ENCODE results near the gene SNX11.

Gene SNX11

GRCh38 chr17:48152289-48152688 is 44.7 kb downstream of the SNX11 start:
- ChIA-PET CTCF (no interaction called here), POLR2A (no interaction called here)
- DNase-seq (ENCODE audit: extremely low spot score): no peak
- TF ChIP-seq LEF1 (IDR thresholded peaks at IDR 0.05; ENCODE audit: borderline replicate concordance) (no peak), CTBP1 (IDR thresholded peaks at IDR 0.05; ENCODE audit: borderline replicate concordance) (no peak), FOXA1 (IDR thresholded peaks at IDR 0.05) (no peak), BHLHE40 (IDR thresholded peaks at IDR 0.05; ENCODE audit: borderline replicate concordance) (no peak), HDGF (IDR thresholded peaks at IDR 0.05; ENCODE audit: borderline replicate concordance) (no peak), ARNT (IDR thresholded peaks at IDR 0.05) (no peak), FOXK2 (IDR thresholded peaks at IDR 0.05) (no peak), ZNF384 (IDR thresholded peaks at IDR 0.05) (no peak), ELF4 (IDR thresholded peaks at IDR 0.05) (no peak), SP1 (IDR thresholded peaks at IDR 0.05) (no peak), PKNOX1 (IDR thresholded peaks at IDR 0.05) (no peak), L3MBTL2 (conservative IDR thresholded peaks at IDR 0.05) (no peak), TARDBP (IDR thresholded peaks at IDR 0.05) (no peak)

GRCh38 chr17:48153691-48154358 is 46.3 kb downstream of the SNX11 start:
- ChIA-PET CTCF (interaction anchor here (0.8 to 1.2 kb wide), 7 partner anchors 21 to 177 kb away, joined by 3 to 5 read pairs (median 3); no protein-coding TSS in a partner anchor), POLR2A (no interaction called here)
- DNase-seq (ENCODE audit: extremely low spot score): peak; percentile 63
- no peak for TF ChIP-seq SUZ12 (IDR thresholded peaks at IDR 0.05)
- peak; percentile 100 for TF ChIP-seq ZNF384 (IDR thresholded peaks at IDR 0.05)

- TF ChIP-seq ZNF384 (IDR thresholded peaks at IDR 0.05) (no peak), BHLHE40 (IDR thresholded peaks at IDR 0.05; ENCODE audit: borderline replicate concordance) (no peak)
- no peak for DNase-seq (ENCODE audit: extremely low spot score)
- POLR2A ChIA-PET: interaction anchor here (1.3 kb wide), 1 partner anchor 470 kb away, joined by 3 read pairs; the partner anchor contains the start of gene HOXB9
- CTCF ChIA-PET: interaction anchor here (0.5 to 0.7 kb wide), 2 partner anchors 457 to 735 kb away, joined by 3 read pairs; no protein-coding TSS in a partner anchor
Observed at GRCh38 chr17:48155889-48156611, 48.5 kb downstream of the SNX11 start.

GRCh38 chr17:48159232-48159631 is 51.7 kb downstream of the SNX11 start:
- CTCF ChIA-PET: interaction anchor here (1.0 to 1.1 kb wide), 2 partner anchors 10 to 463 kb away, joined by 3 to 5 read pairs; no protein-coding TSS in a partner anchor
- TF ChIP-seq PKNOX1 (IDR thresholded peaks at IDR 0.05) (no peak), ZNF384 (IDR thresholded peaks at IDR 0.05) (no peak), FOXA1 (IDR thresholded peaks at IDR 0.05) (no peak), ELF4 (IDR thresholded peaks at IDR 0.05) (no peak), CTBP1 (IDR thresholded peaks at IDR 0.05; ENCODE audit: borderline replicate concordance) (no peak)
- POLR2A ChIA-PET: no interaction called here
- no peak for DNase-seq (ENCODE audit: extremely low spot score)

GRCh38 chr17:48160177-48161081 is 52.9 kb downstream of the SNX11 start:
- ChIA-PET POLR2A (no interaction called here), CTCF (no interaction called here)
- DNase-seq (ENCODE audit: extremely low spot score): no peak
- TF ChIP-seq LEF1 (IDR thresholded peaks at IDR 0.05; ENCODE audit: borderline replicate concordance): no peak
- no peak for TF ChIP-seq L3MBTL2 (conservative IDR thresholded peaks at IDR 0.05)
- TF ChIP-seq FOXA1 (IDR thresholded peaks at IDR 0.05): no peak
- 0 out of 2 replicates have a peak, but pooled peaks have one; percentile 44 for TF ChIP-seq ZNF384 (IDR thresholded peaks at IDR 0.05)
- TF ChIP-seq PKNOX1 (IDR thresholded peaks at IDR 0.05): no peak
- TF ChIP-seq FOXM1 (IDR thresholded peaks at IDR 0.05; ENCODE audit: borderline replicate concordance): no peak

- DNase-seq (ENCODE audit: extremely low spot score): no peak
- ChIA-PET POLR2A (interaction anchor here (0.5 kb wide), 1 partner anchor 94 kb away, joined by 3 read pairs; no protein-coding TSS in a partner anchor), CTCF (no interaction called here)
- TF ChIP-seq PKNOX1 (IDR thresholded peaks at IDR 0.05): peak; percentile 51
- no peak for TF ChIP-seq ZNF384 (IDR thresholded peaks at IDR 0.05)
- no peak for TF ChIP-seq LEF1 (IDR thresholded peaks at IDR 0.05; ENCODE audit: borderline replicate concordance)
Observed at GRCh38 chr17:48161127-48161905, 53.8 kb downstream of the SNX11 start.

All from HEK293T (cell line).